Choroid plexus epithelial cell (primary cell): ENCODE results near the gene ZFHX3.

ENCODE experiments used
- DNase-seq: peaks from one replicate; pipeline ENCODE4 v3.0.0-alpha.2; 2010; ENCODE audit warnings: low read depth
- H3K4me3 ChIP-seq: 2 replicates; pipeline ENCODE4 v1.5.1; 2011; ENCODE audit warnings: low read depth, mild to moderate bottlenecking, control low read depth, low read length, moderate library complexity
- TF ChIP-seq, protein P1 (sequence below): conservative IDR thresholded peaks from 2 replicates; pipeline ENCODE4 v1.5.1; 2011; ENCODE audit warnings: low read depth, mild to moderate bottlenecking, control low read depth, inconsistent platforms, low read length, moderate library complexity

Gene ZFHX3

DNA sequence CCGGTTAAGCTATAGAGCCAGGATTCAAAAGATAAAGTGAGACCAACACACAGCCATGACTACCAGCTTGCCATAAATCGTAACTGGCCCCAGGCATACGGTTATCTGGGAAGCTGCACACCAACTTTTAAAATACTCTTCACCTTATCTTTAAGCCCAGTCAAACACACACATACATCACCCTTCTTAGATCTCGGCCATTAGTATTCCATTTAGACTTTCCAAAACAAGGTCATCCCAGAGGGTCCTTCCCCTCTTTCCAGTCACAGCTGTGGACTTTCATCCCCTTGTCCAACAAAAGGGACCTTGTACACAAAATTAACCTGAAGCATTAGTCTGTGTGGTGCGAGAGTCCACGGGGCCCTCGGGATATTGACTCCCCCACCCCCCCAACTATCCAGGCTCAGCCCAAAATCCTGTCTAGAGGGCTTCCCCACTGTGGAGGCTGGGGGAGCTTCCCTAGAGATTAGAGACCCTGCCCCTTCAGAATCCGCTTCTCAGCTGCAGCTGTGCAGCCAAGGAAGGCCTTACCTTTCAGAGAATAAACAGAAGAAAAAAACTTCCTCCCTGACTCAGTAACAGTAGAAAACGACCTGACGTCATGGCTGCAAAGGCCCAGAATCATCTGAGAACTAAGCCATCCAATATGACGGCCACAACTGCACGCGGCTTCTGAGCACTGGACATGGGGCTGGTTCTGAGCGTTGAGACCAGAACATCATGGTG is 9.9 kb downstream of the ZFHX3 start:
- H3K4me3 ChIP-seq: no peak overlapping the region
- TF ChIP-seq, protein P1, sequence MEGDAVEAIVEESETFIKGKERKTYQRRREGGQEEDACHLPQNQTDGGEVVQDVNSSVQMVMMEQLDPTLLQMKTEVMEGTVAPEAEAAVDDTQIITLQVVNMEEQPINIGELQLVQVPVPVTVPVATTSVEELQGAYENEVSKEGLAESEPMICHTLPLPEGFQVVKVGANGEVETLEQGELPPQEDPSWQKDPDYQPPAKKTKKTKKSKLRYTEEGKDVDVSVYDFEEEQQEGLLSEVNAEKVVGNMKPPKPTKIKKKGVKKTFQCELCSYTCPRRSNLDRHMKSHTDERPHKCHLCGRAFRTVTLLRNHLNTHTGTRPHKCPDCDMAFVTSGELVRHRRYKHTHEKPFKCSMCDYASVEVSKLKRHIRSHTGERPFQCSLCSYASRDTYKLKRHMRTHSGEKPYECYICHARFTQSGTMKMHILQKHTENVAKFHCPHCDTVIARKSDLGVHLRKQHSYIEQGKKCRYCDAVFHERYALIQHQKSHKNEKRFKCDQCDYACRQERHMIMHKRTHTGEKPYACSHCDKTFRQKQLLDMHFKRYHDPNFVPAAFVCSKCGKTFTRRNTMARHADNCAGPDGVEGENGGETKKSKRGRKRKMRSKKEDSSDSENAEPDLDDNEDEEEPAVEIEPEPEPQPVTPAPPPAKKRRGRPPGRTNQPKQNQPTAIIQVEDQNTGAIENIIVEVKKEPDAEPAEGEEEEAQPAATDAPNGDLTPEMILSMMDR: no peak
- DNase-seq: no peak

DNA sequence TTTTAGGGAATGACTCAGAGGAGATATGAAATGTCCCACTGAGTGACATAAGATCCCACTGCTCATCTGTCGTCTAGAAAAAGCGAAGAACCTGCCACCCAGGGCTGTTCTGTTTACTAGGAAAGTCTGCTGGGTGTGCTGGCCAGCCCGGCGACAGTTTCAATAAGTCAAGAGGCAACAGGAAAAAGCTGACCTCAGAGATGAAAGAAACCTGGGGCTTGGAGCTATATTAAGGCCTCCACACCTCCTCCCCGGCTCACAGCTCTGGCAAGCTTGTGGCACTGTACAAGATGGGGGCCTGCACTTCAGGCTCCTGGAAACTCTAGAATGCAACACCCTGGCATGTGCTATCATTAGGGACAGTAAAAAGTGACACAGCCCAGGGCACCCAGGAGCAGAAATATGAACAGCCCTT is 10.6 kb downstream of the ZFHX3 start:
- DNase-seq: no peak
- TF ChIP-seq, protein P1: no peak

DNA sequence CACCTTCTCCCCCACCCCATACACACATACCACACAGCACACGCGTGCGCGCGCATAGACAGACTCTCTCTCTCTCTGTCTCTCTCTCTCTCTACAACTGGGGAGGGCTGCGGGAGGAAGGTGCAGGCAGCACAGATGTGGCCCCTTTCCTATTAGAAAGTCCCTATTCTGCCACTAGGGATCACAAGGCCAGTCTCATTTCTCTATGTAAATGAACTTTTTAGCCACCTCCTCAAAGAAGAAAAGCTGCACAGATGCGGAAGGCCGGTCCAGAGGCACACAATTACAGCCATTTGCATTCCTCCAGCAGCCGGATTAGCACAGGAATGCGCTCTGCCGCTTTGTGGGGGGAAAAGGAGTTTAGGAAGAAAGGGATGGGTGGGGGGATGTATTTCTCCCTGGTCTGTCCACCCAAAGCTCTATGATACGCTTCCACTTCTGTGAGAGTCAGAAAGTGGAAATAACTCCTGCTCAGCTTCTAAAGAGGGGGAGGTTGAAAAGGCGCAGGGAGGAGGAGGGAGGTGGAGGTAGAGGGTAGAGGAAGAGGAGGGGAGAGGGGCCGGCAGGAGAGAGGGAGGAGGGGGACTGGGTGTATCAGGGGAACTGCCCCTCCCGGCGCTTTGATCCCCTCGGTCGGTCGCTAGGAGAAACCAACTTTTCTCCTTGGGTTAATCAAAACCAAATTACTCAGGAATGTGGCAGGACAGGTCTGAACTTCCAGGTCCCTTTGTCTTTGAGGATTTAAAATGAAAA is 11.7 kb downstream of the ZFHX3 start:
- TF ChIP-seq, protein P1: no peak
- no peak overlapping the region for H3K4me3 ChIP-seq

More for the DNA sequence above, 10.6 kb downstream of the ZFHX3 start:
- H3K4me3 ChIP-seq: no peak overlapping the region

DNA sequence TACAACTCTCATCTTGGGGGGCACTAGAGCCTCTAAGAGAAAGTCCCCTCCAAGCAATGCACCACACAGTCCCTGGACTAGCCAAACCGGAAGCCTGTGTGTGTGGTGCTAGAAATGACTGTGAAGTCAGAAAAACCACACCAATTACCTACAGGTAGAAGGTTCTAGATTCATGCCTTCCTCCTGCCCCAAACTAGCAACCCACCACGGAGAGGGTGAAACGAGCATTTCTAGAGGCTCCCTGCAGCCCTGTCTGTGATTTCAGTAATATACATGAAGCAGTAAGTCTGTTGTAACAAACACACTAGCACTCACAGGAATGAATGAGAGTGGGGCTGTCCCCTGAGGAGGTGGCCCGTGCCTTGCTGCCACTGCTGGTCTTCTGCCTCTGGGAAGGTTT is 13.6 kb downstream of the ZFHX3 start:
- TF ChIP-seq, protein P1: no peak
- no peak overlapping the region for H3K4me3 ChIP-seq
- DNase-seq: no peak

More for the DNA sequence above, 11.7 kb downstream of the ZFHX3 start:
- DNase-seq: no peak

DNA sequence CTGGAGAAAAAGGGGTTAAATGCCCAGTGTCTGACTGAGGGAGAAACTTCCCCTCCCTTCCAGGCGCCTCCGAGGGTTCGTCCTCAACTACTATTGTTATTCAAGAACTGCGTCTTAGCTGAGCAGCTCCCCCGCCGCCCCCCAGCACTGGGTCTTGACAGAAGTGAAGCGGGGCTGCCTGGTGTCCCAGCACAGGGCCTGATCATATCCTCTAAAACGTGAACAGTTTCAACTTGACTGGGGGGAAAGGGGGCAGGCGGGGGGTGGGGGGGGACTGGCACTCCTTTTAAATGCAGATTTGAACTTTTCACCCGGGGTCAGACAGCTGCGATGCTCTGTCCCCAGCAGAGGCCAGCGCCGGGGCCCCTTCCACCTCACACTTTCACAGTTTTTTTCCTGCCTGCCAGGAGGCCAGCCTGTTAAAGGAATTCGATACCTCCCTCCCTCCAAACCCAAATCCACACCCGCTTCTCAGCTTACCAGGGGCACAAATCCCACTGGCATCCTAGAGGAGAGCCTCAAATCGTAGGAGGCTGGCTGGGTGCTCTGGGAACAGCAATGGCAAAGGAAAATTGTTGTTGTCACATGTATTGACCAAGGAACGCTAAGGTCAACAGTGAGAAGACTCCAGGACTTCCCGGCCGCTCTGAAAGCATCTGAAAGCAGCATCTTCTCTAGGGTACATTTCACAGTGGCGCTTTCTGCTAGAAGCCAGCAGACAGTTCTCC is 14.5 kb downstream of the ZFHX3 start:
- no peak for DNase-seq
- H3K4me3 ChIP-seq: no peak overlapping the region
- TF ChIP-seq, protein P1: no peak

DNA sequence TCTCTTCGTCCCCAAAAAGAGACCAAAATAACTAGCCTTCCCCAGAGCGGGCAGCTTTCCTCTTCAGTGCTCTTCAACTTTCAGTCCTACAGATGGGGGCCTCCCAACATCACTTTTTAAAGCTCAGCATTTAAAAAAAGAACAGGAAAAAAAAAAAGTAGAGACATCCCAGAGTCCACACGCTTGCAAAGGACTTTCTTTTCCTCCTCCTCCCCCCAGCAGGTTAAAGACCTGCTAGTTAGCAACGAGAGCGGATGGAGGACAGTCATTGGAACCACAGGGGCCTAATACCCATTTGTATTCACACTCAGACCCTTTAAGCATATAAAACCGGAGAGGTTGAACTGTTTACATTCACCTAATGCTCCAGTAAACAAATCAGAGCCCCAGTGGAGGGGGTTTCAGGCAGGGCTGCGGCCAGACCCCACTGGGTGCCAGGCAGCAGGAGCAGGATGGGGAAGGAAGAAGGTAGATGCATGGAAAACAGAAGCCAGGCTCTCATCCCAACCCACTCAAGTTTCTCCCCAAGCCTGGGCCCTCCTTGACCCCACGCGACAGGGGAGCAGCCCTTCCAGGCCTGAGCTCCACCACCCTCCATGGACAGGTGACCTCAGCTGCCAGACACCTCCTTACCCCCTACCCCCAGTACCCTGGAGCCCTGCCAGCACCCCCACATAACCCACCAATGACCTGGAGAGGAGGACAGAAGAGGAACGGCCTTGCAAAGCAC is 15.2 kb downstream of the ZFHX3 start:
- no peak overlapping the region for H3K4me3 ChIP-seq
- no peak for DNase-seq
- TF ChIP-seq, protein P1: no peak
